ENCODE results near the gene A1BG. TPM values are rescaled to one million over a fixed set of nuclear protein-coding genes. Genes with fewer than 3 reads are reported as not detected.

The A1BG gene
- total RNA-seq, 1 donor from 2014 or later = 27.3 TPM

GRCh38 chr19:58326501-58326913, 26.8 kb downstream of the A1BG start:
- no peak for DNase-seq
- H3K4me1 Mint-ChIP-seq (ENCODE audit: low read depth, unreplicated experiment) = peaks cover 9% of the 10 kb centered on the region

GRCh38 chr19:58325311-58326022, 27.8 kb downstream of the A1BG start:
- Mint-ChIP-seq H3K4me3 (ENCODE audit: unreplicated experiment) (no peak overlapping the region), H3K9me3 (ENCODE audit: unreplicated experiment) (peaks cover 2% of the 10 kb centered on the region), H3K27me3 (ENCODE audit: unreplicated experiment) (peaks cover 2% of the 10 kb centered on the region), H3K27ac (ENCODE audit: unreplicated experiment) (no peak overlapping the region), H3K36me3 (ENCODE audit: unreplicated experiment) (no peaks in the 10 kb centered on the region), H3K4me1 (ENCODE audit: low read depth, unreplicated experiment) (peaks cover 7% of the 10 kb centered on the region)
- TF ChIP-seq, protein P1, sequence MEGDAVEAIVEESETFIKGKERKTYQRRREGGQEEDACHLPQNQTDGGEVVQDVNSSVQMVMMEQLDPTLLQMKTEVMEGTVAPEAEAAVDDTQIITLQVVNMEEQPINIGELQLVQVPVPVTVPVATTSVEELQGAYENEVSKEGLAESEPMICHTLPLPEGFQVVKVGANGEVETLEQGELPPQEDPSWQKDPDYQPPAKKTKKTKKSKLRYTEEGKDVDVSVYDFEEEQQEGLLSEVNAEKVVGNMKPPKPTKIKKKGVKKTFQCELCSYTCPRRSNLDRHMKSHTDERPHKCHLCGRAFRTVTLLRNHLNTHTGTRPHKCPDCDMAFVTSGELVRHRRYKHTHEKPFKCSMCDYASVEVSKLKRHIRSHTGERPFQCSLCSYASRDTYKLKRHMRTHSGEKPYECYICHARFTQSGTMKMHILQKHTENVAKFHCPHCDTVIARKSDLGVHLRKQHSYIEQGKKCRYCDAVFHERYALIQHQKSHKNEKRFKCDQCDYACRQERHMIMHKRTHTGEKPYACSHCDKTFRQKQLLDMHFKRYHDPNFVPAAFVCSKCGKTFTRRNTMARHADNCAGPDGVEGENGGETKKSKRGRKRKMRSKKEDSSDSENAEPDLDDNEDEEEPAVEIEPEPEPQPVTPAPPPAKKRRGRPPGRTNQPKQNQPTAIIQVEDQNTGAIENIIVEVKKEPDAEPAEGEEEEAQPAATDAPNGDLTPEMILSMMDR (IDR thresholded peaks at IDR 0.05; ENCODE audit: partially characterized antibody, unreplicated experiment) = no peak
- DNase-seq = no peak

More at GRCh38 chr19:58326501-58326913, 26.8 kb downstream of the A1BG start:
- Mint-ChIP-seq H3K9me3 (ENCODE audit: unreplicated experiment) (peaks cover 2% of the 10 kb centered on the region), H3K27ac (ENCODE audit: unreplicated experiment) (no peak overlapping the region), H3K36me3 (ENCODE audit: unreplicated experiment) (no peaks in the 10 kb centered on the region), H3K27me3 (ENCODE audit: unreplicated experiment) (peaks cover 2% of the 10 kb centered on the region), H3K4me3 (ENCODE audit: unreplicated experiment) (no peak overlapping the region)
- TF ChIP-seq, protein P1 (IDR thresholded peaks at IDR 0.05; ENCODE audit: partially characterized antibody, unreplicated experiment) = no peak

- Mint-ChIP-seq H3K27ac (ENCODE audit: unreplicated experiment) (no peak overlapping the region), H3K9me3 (ENCODE audit: unreplicated experiment) (peaks cover 3% of the 10 kb centered on the region), H3K36me3 (ENCODE audit: unreplicated experiment) (peaks cover 6% of the 10 kb centered on the region), H3K27me3 (ENCODE audit: unreplicated experiment) (peaks cover 5% of the 10 kb centered on the region), H3K4me1 (ENCODE audit: low read depth, unreplicated experiment) (peaks cover 3% of the 10 kb centered on the region), H3K4me3 (ENCODE audit: unreplicated experiment) (no peak overlapping the region)
- TF ChIP-seq, protein P1 (IDR thresholded peaks at IDR 0.05; ENCODE audit: partially characterized antibody, unreplicated experiment) = no peak
- no peak for DNase-seq
Measured at GRCh38 chr19:58319241-58319640, 34.1 kb downstream of the A1BG start.

DNA sequence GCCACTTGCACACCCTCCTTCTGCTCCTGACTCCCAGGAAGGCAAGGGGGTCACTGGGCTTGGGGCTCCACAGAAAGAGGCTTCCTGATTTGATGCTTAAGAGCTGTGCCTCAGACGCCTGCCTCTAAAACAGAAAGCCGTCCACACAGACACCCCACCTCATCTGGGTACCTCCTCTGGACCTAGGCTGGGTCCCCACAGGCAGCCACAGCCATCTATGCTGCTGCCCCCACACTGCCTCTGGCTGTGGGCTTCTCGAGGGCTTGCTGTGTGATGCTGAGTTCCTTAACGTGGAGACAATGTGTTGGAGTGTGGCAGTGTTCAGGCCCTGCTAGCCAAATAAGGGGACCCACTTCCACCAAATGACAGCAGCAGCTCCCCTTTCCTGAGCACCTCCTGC, 35.0 kb downstream of the A1BG start:
- Mint-ChIP-seq H3K4me3 (ENCODE audit: unreplicated experiment) (no peak overlapping the region), H3K9me3 (ENCODE audit: unreplicated experiment) (peaks cover 4% of the 10 kb centered on the region)
- TF ChIP-seq, protein P1 (IDR thresholded peaks at IDR 0.05; ENCODE audit: partially characterized antibody, unreplicated experiment) = no peak

GRCh38 chr19:58317476-58318072, 35.7 kb downstream of the A1BG start:
- TF ChIP-seq, protein P1 (IDR thresholded peaks at IDR 0.05; ENCODE audit: partially characterized antibody, unreplicated experiment) = no peak
- Mint-ChIP-seq H3K9me3 (ENCODE audit: unreplicated experiment) (peaks cover 6% of the 10 kb centered on the region), H3K4me3 (ENCODE audit: unreplicated experiment) (no peak overlapping the region), H3K4me1 (ENCODE audit: low read depth, unreplicated experiment) (peaks cover 3% of the 10 kb centered on the region), H3K36me3 (ENCODE audit: unreplicated experiment) (peaks cover 16% of the 10 kb centered on the region), H3K27ac (ENCODE audit: unreplicated experiment) (no peak overlapping the region), H3K27me3 (ENCODE audit: unreplicated experiment) (peaks cover 5% of the 10 kb centered on the region)
- no peak for DNase-seq

More for the DNA sequence above, 35.0 kb downstream of the A1BG start:
- peaks cover 10% of the 10 kb centered on the region for H3K36me3 Mint-ChIP-seq (ENCODE audit: unreplicated experiment)
- H3K27ac Mint-ChIP-seq (ENCODE audit: unreplicated experiment) = no peak overlapping the region
- no peak for DNase-seq
- peaks cover 5% of the 10 kb centered on the region for H3K27me3 Mint-ChIP-seq (ENCODE audit: unreplicated experiment)
- H3K4me1 Mint-ChIP-seq (ENCODE audit: low read depth, unreplicated experiment) = peaks cover 3% of the 10 kb centered on the region

Measured in glutamatergic neuron (in vitro differentiated cells).